HL-60/S4 (cell line): ENCODE data around the gene FIBCD1.

Source experiments
- in situ Hi-C: fragments of 300-500 bp; cut with MboI; formaldehyde crosslinking; loops from 2 replicates; pipeline ENCODE4 v1.14.3; 2022; ENCODE audit warnings: low sequenced_read_pairs

Gene FIBCD1, protein sequence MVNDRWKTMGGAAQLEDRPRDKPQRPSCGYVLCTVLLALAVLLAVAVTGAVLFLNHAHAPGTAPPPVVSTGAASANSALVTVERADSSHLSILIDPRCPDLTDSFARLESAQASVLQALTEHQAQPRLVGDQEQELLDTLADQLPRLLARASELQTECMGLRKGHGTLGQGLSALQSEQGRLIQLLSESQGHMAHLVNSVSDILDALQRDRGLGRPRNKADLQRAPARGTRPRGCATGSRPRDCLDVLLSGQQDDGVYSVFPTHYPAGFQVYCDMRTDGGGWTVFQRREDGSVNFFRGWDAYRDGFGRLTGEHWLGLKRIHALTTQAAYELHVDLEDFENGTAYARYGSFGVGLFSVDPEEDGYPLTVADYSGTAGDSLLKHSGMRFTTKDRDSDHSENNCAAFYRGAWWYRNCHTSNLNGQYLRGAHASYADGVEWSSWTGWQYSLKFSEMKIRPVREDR

DNA sequence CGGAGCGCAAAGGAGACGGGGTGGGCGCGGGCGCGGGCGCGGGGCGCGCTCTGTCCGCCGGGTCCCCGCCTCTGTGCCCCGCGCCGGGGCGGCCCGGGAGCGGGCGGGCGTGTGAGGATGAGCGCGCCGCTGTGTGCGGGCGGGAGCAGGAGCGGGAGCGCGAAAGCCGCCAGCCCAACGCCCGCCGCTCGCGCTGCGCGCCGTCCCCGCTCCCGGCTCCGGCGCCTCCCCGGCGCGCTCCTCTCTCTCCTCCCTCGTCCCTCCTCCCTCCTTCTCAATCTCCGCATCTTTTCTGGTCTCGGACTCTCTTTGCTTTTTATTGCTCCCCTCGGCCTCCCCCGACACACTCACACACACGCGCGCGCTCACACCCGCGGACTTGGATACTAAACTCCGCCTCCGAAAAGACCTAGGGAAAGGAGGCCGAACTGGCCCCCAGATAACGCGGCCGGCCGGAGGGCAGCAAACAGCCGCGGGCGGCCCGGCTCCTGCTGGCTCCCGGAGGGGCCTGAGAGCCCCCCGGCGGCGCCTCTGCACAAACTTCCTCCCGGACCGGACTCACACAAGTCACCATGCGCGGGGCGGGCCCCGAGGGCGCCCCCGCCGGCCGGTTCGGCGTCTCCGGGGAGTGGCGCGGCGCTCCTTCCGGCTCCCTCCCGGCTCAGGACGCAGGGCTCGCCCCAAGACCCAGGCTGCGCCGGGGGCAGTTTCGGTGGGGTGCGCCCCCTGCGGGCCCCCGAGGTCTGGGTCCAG, at the start of gene FIBCD1:
Gene FIBCD1, minus strand, starts transcription at position 596 of the 753 bp plus-strand sequence. CDS start 640 bp downstream, outside the sequence.
- in situ Hi-C loops, result no loop called here

DNA sequence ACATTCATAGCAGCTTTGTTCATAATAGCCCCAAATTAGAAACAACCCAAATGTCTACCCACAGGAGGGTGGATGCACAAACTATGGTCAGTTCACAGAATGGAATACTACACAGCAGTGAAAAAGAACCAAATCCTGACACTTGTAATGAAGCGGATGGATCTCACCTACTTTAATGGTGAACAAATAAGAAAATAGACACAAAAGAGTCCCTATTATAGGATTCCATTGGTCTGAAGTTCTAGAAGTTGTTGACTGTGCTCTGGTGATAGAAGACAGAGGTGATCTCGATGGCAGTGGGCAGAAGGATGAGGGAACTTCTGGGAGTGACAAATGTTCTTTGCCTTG, 49.3 kb upstream of the FIBCD1 start:
- in situ Hi-C loops, result loop anchor here (25.0 kb wide), 1 partner anchor 276 kb away; no protein-coding TSS in a partner anchor

DNA sequence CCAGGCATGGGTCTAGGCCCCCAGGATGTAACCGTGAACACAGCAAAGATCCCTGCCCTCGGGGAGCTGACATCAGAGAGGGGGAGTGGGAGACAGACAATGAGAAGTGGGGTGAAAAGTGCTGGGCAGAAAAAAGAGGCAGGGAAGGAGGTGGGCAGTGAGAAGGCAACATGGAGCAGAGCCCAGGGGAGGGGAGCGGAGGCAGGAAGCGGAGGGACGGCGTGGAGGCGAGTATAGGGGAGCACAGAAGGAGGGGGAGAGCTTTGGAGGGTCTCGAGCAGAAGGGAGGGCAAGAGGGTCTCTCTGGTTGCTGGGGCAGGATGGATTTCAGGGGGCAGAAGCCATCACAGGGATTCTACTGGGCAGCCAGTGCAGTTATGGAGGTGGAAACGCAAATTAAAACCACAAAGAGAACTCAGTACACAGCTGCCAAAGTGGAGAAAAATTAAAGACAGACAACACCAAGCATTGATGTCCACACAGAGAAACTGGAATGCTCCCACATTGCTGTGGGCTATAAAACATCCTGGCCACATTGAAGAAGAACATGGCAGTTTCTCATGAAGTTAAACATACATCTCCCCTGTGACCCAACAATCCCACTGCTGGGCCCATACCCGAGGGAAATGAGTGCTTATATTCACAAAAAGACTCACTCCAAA, 48.8 kb upstream of the FIBCD1 start:
- in situ Hi-C loops, result loop anchor here (25.0 kb wide), 1 partner anchor 276 kb away; no protein-coding TSS in a partner anchor

DNA sequence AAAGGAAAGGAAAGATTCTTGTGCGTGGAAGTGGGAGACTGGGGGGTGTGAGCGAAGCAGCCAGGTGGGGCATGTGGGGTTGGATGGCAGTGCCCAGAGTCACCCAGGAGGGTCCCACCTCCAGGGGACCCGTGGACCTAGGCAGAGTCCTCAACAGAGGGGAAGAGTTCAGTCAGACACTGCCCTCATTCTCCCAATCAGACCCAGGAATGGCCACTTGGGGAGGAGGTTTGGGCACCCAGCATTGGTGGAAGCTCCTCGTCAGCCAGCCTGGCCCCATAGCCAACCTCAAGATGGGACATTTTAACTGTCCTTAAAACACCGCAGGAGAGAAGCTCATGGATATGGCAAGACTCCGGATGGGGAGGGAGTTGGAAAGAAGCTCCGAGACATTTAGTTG, 48.0 kb upstream of the FIBCD1 start:
- in situ Hi-C loops, result loop anchor here (25.0 kb wide), 1 partner anchor 275 kb away; no protein-coding TSS in a partner anchor

DNA sequence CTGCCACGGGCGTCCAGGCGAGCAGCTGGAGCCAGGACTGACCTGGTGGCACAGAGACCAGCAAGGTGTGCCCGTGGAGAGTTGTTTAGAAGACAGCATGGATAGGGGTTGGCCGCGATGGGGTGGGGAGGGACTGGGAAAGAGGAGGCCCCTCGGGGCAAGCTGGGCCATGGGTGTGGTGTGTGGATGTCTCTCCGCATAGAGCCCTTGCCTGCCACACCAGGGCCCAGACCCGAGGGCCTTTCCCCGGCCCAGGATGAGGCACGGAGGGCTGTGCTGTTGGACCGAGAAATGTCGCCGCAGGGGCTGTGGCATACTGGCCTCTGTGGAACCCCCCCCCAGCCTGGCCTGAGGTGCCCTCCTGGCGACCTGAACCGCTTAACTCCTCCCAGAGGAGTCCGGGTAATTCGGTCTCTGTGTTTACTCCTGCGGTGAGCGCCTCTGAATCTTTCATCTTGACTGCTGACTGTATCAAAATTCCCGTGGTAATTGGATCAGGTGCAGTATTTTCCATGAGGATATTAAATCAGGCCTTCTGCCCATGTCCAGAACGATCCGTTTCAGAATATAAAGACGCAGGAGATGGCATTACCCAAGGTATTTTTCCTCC, 47.4 kb upstream of the FIBCD1 start:
- in situ Hi-C loops, result loop anchor here (25.0 kb wide), 1 partner anchor 274 kb away; no protein-coding TSS in a partner anchor

DNA sequence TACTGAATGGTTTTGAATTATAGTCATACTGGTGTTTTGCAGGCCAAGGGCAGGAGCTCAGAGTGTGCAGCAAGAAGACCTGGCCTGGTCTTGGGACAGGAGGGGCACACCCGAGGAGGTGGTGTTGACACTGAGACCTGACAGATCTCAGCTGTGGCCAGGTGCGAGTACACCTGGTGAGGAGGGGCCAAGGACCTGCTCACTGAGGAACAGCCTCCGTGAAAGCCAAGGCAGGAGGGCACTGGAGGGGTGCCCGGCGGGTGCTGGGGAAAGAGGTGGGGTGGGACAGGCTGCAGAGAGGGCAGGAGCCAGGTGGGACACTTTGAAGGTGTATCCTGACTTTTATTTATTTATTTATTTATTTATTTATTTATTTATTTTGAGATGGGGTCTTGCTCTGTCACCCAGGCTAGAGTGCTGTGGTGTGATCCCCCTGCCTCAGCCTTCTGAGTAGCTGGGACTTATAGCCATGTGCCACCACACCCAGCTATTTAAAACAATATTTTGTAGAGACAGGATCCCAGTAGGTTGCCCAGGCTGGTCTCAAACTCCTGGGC, 46.6 kb upstream of the FIBCD1 start:
- in situ Hi-C loops, result loop anchor here (25.0 kb wide), 1 partner anchor 273 kb away; no protein-coding TSS in a partner anchor

DNA sequence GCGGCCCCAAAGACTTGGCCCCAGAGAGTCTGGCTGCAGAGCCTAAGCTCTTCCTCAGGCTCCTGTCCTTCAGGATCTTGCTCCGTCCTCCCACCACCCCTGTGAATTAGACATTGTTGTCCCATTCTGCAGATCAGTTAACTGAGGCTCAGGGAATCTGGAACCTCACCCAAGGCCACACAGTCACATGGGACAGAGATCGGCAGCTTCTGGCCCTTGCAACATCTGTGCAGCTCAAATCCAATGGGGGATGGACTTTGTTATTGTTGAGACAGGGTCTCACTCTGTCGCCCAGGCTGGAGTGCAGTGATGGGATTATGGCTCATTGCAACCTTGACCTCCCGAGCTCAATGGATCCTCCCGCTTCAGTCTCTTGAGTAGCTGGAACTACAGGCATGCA, 46.0 kb upstream of the FIBCD1 start:
- in situ Hi-C loops, result loop anchor here (25.0 kb wide), 1 partner anchor 273 kb away; no protein-coding TSS in a partner anchor

DNA sequence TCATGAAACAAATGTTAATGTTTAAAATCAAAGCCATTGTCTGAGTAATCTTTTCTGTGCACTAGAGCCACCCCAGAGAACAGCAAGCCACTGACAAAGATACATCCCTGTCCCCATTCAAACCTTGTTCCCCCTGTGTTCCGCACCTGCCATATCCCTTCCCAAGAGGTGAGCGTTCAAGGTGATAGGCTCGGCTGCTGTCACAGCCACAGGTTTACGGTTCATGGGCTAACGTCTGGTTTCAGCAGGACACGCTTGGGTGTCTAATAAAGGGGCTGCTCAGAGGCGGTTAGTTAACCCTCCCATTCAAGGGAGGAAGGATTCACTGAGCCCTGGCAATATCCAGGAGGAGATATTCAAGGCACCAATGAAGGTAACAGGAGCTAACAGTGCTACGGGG, 45.5 kb upstream of the FIBCD1 start:
- in situ Hi-C loops, result loop anchor here (25.0 kb wide), 1 partner anchor 272 kb away; no protein-coding TSS in a partner anchor

DNA sequence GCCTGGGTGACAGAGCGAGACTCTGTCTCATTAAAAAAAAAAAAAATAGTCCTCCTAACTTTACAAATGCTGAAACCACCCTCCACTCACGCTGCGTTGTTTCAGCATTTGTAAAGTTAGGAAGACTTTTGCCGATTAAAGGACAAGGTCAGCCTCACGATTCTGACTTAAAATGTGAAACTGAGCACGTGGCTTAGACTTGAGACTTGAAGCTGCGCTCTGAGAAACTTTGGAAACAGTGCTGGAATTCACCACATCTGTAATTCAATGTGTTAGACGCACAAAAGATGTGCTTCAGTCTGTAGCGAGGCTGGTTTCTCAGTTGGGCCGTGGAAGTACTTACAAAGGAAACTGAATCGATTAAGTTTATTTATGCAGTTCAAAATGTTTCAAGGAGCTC, 44.9 kb upstream of the FIBCD1 start:
- in situ Hi-C loops, result loop anchor here (25.0 kb wide), 1 partner anchor 272 kb away; no protein-coding TSS in a partner anchor

DNA sequence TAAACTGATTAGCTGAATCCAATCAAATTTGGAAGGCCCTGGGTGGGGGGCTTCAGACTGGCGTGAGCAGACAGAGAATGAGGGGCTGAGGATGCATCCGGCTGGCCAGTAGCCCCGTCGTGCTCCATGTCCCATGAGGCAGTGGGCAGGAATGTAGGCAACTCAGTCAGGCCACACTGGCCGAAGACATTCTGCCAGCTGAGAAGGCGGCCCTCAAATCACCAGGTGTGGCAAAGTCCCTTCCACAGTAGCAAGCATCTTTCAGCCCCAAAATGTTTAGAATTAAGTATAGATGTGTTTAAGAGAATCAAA, 44.3 kb upstream of the FIBCD1 start:
- in situ Hi-C loops, result loop anchor here (25.0 kb wide), 1 partner anchor 271 kb away; no protein-coding TSS in a partner anchor

DNA sequence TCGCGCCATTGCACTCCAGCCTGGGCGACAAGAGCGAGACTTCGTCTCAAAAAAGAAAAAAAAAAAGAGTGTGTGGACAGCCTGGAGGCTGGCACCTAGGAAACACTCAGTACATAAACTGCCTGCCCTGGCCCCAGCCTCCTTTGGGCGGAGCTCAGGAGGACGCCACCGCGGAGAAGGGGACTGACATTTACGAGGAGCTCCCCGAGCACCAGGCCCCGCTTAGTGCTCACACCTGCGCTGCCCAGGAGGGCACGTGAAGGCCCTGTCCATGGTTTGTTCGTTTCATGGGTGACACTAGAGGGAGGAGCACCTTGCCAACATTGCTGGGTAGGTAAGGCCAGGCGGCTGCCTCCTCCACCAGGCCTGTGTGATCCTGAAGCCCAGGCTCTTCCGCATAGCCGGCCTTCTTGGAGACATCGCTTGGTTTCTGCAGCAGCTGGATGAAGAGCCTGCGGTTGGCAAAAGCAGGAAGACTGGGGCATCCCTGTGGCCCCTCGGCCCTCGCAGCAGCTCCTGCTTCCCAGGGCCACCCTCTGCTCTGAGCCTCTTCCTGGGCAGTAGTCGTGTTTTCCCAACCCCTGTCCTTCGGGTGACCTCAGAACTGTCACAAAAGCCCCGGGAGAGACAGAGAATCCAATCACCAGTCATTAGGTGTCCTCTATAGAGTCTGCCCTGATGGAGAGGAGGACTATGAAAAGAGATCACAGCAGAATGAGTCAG, 43.8 kb upstream of the FIBCD1 start:
- in situ Hi-C loops, result loop anchor here (25.0 kb wide), 1 partner anchor 270 kb away; no protein-coding TSS in a partner anchor

DNA sequence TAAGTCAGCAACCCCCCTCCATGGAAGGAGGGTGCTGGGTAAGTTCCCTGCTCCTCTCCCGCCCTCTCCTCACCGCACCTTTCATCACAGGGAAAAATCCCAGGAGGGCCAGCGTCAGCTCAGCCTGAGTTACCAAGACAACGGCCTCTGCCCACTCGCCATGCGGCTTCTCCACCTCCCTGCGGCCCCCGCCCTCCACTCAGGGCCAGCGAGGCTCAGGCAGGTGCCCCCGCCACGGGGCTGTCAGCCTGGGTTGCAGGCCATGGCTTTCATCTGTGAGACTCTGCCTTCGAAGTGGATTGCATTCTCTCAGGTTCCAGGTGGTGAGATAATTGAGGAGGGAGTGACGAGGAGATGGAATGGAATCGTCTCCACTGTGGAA, 42.7 kb upstream of the FIBCD1 start:
- in situ Hi-C loops, result loop anchor here (25.0 kb wide), 1 partner anchor 269 kb away; no protein-coding TSS in a partner anchor

DNA sequence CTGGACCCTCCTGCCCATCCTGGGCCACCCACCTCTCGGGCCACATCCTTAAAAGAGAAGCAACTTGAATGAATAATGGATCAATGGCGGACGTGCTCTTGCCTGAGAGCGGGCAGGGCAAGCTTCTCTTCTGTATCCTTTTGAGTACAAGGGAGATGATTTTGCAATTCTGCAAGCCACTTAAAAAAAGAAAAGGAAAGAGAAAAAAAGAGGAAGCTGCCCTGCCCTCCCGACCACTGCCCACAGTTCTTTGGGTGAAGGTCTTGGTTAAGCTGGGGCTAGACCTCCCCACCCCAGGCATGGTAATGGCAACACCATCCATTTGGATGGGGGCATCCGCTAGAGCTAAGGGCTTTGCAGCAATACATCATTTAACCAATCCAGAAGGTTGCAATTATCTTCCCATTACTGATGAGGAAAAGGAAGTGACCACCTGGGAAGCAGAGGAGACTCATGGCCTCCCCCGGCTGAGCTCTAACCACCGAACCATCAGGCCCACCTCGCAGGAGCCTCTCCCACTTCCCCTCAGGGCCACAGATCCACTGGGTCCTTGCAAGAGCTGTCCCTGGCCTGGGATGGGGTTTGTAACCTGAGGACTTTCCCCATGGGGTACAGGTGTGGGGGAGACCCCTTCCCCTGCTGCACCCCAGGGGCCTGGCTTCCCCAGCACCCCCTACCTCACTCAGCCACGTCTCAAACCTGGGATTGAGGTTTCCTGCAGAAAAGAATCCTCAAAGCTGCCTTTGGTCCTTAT, 42.1 kb upstream of the FIBCD1 start:
- in situ Hi-C loops, result loop anchor here (25.0 kb wide), 1 partner anchor 269 kb away; no protein-coding TSS in a partner anchor

DNA sequence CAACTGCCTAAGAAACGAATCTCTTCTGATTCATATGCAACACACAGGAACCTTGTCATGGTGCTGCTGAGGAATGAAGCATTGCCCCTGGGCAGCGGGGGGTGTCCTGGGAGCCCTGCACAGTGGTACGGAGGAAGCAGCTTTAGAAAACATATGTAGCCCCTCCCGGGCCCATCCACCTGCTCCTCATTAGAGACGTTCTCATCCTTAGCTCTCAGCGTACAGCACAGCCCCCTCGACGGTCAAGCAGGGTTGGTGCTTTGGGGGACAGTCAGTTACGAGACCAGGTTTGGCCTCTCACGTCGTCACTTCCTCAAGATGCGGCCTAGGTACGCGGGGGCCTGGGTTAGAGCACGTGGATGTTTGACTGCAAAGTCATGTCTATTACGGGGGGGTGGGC, 41.5 kb upstream of the FIBCD1 start:
- in situ Hi-C loops, result loop anchor here (25.0 kb wide), 1 partner anchor 268 kb away; no protein-coding TSS in a partner anchor

DNA sequence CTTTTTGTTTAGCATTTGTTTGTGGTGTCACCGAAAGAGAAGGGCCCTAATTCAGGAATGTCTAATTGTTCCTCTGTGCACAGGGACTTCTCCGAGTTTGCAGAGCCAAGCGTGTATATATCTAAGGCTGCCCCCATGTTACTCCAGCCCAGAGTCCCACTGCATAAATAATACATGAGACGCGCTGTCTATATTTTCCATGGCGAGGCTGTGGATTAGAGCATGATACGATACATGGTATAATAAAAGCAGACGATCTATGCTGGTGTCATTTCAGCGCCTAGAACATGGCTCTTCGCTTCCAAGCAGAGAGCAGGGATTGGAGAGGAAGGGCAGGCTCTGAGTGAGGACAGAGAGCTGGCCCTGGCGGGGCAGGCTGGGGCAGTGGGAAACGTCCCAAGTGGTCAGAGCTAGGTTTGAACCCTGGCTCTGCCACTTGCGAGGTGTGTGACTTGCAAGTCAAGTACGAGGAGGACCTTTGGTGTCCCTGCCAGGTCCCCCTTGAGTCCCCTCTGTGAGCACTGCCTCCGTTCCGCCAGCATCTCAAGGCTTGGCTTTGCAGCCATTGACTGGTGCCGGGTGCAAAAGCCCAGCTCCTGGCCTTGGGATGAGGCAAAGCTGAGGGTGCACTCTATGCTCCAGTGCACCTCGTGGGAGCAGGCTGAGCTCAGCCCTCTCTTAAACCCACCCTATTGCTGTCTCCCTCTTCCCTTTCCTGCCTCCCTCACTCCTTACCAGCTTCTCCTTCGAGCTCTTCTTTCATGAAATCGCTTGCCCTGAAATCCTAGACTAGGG, 40.7 kb upstream of the FIBCD1 start:
- in situ Hi-C loops, result loop anchor here (25.0 kb wide), 1 partner anchor 267 kb away; no protein-coding TSS in a partner anchor

DNA sequence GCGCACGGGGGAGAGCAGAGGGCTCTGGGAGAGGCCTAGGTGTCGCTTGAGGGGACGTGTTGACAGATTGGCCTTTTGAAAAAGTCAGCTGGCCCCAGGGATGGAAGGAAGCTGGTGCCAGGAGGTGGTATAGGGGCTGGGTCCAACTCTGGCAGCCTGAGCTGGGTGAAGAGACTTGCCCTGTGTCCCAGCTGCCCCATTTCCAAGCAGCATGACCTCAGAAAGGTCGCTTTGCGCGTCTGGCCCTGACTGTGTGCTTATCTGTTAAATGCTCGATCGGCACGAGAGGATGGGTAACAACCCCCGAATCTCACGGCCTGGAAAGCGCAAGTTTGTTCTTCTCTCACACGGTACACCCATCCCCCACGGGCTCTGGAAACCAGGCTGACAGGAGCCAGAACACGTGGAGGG, 38.8 kb upstream of the FIBCD1 start:
- in situ Hi-C loops, result loop anchor here (25.0 kb wide), 1 partner anchor 266 kb away; no protein-coding TSS in a partner anchor

DNA sequence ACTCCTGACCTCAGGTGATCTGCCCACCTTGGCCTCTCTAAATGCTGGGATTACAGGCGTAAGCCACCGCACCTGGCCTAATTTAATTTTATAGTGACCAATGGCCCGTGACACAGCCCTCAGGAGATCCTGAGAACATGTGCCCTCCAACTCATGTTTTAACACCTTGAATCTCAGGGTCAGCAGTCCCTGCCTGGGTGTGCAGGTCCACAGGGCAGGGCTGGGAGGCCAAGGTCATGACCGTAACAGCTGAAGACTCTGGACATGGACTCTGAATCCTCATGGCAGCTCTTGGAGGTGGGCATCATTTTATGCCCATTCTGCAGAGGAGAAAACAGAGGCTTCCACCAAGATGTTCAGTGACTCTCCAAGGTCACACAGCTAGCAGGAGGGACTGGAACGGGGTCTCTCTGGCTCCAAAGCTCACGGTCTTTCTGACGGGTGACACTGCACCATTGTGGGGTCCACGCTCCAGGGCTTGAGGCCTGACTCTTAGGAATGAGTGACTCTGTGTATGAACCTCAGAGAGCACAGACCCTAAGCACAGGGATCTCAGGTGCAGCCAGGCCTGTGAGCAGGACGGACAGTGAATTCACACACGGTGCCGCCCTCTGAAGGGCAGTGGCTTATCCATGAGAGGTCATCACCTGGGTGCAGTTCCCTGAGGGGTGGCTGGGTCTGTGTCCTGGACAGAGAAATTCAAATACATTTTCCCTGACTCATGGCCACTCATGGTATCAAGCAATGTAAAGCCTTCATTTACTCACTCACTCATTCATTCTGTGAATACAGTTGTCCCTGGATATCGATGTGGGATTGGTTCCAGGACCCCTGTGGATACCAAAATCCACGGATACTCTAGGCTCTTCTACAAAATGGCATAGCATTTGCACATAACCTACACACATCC, 37.1 kb upstream of the FIBCD1 start:
- in situ Hi-C loops, result loop anchor here (25.0 kb wide), 1 partner anchor 264 kb away; no protein-coding TSS in a partner anchor
